AG04449 (cell line): Measurements from ENCODE around the gene C16orf74.

Source experiments
- CTCF ChIA-PET: fragments of 350-600 bp; formaldehyde crosslinking; extraction: SDS; loops from one replicate; lab custom pipeline; 2021; ENCODE audit warnings: antibody characterized with exemption; lab: Yijun Ruan, JAX
- POLR2A ChIA-PET: fragments of 400-600, 350-600 bp; formaldehyde crosslinking; extraction: SDS; loops from one replicate; lab custom pipeline; 2020; ENCODE audit warnings: antibody characterized with exemption, inconsistent platforms; lab: Yijun Ruan, JAX
- DNase-seq: peaks from one replicate; pipeline ENCODE4 v3.0.0-alpha.2; 2010; ENCODE audit warnings: low read depth, low spot score
- H3K4me3 ChIP-seq: 2 replicates; pipeline ENCODE4 v1.5.1; 2011; ENCODE audit warnings: low read depth, mild to moderate bottlenecking, control low read depth, low read length
- CTCF ChIP-seq: IDR thresholded peaks from one replicate; pipeline ENCODE4 v1.5.1; 2011; ENCODE audit warnings: mild to moderate bottlenecking, moderate library complexity, low read length, control low read depth, inconsistent platforms; ENCODE audit not compliant: insufficient read depth; ENCODE audit errors: missing control alignments

Gene C16orf74

GRCh38 chr16:85750827-85751697, at the start of gene C16orf74:
TSS of gene C16orf74 (minus strand) at chr16:85751096. CDS start at chr16:85735217, 15,879 bp downstream.
- CTCF ChIA-PET, result interaction anchor here (0.6 to 1.5 kb wide), 4 partner anchors 10 to 96 kb away, joined by 3 to 5 read pairs (median 3); no protein-coding TSS in a partner anchor

DNA sequence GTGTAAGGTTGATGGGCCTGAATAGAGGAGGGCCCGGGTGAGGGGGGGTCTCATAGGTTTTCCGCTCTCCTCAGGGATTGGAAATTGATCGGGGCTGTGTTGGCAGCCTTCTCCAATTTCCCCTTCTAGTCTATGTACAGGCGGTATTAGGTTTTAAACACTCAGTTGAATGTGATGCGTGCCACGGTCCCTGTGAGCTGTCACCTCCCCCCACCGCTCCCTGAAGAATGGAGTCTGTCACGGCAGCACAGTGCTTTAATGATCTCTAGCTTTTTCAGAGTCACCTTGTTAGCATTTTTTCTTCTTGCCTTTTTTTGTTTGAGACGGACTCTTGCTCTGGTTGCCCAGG, 49.4 kb upstream of the C16orf74 start:
- ChIA-PET POLR2A (no interaction called here), CTCF (interaction anchor here (4.4 kb wide), 1 partner anchor 20 kb away, joined by 63 read pairs; no protein-coding TSS in a partner anchor)
- no peak for TF ChIP-seq CTCF
- H3K4me3 ChIP-seq, result peak overlapping the region; percentile 96
- DNase-seq, result no peak

More at GRCh38 chr16:85750827-85751697, at the start of gene C16orf74:
- DNase-seq, result no peak
- peak within 1 kb of the TSS; percentile 61 for H3K4me3 ChIP-seq
- no peak for TF ChIP-seq CTCF
- POLR2A ChIA-PET, result no interaction called here

- DNase-seq, result peak; percentile 33
- ChIA-PET CTCF (interaction anchor here (4.4 kb wide), 1 partner anchor 20 kb away, joined by 63 read pairs; no protein-coding TSS in a partner anchor), POLR2A (no interaction called here)
- TF ChIP-seq CTCF, result no peak
- peak within 1 kb of the TSS; percentile 96 for H3K4me3 ChIP-seq
Observed at GRCh38 chr16:85799497-85800320, 48.8 kb upstream of the C16orf74 start, which contains the start of the genes COX4I1 and EMC8. TSS of gene COX4I1 (plus strand) at chr16:85799695. CDS start at chr16:85801206, 1,511 bp downstream. TSS of gene EMC8 (minus strand) at chr16:85799544. CDS start at chr16:85799295, 249 bp downstream.

- ChIA-PET CTCF (interaction anchor here (0.8 to 2.2 kb wide), 4 partner anchors 20 to 183 kb away, joined by 3 to 8 read pairs (median 4); no protein-coding TSS in a partner anchor), POLR2A (interaction anchor here (0.6 kb wide), 1 partner anchor 25 kb away, joined by 3 read pairs; no protein-coding TSS in a partner anchor)
- no peak for DNase-seq
- TF ChIP-seq CTCF, result no peak
- H3K4me3 ChIP-seq, result peak overlapping the region; percentile 96
Observed at GRCh38 chr16:85798901-85799496, 48.1 kb upstream of the C16orf74 start.

DNA sequence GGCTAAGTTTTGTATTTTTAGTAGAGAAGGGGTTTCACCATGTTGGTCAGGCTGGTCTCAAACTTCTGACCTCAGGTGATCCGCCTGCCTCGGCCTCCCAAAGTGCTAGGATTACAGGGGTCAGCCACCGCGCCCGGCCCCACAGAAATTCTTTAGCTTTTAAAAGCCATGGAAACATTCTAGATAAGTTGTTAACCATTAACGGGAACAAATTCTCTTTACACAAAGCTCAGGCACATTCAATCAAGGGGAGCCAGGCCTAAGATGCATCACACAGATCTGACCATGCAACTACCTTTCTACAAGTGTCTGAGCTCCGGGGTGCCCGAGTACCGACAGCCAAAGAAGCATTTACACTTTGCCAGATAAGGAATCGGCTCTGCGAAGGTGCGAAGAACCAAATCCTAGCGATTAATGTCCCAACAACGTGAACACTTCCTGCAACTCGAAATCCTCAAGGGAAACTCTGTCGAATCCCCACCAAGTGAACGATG, 47.4 kb upstream of the C16orf74 start:
- POLR2A ChIA-PET, result interaction anchor here (0.6 kb wide), 1 partner anchor 26 kb away, joined by 3 read pairs; no protein-coding TSS in a partner anchor
- DNase-seq, result no peak
- peak overlapping the region; percentile 96 for H3K4me3 ChIP-seq
- no peak for TF ChIP-seq CTCF
- CTCF ChIA-PET, result interaction anchor here (0.6 to 2.2 kb wide), 10 partner anchors 19 to 182 kb away, joined by 3 to 8 read pairs (median 4); no protein-coding TSS in a partner anchor
